HG02970 (cell line): ENCODE measurements around the gene CD300A.
A peak's percentile ranks its signal among the peaks of the same experiment; 100 is the strongest.

Experiments
- ATAC-seq: cut with Tn5 transposase; IDR thresholded peaks from one replicate; pipeline ENCODE4 v1.9.1; 2021; ENCODE audit warnings: mild to moderate bottlenecking, moderate library complexity, moderate number of reproducible peaks; ENCODE audit not compliant: unreplicated experiment, low FRiP score

The CD300A gene

DNA sequence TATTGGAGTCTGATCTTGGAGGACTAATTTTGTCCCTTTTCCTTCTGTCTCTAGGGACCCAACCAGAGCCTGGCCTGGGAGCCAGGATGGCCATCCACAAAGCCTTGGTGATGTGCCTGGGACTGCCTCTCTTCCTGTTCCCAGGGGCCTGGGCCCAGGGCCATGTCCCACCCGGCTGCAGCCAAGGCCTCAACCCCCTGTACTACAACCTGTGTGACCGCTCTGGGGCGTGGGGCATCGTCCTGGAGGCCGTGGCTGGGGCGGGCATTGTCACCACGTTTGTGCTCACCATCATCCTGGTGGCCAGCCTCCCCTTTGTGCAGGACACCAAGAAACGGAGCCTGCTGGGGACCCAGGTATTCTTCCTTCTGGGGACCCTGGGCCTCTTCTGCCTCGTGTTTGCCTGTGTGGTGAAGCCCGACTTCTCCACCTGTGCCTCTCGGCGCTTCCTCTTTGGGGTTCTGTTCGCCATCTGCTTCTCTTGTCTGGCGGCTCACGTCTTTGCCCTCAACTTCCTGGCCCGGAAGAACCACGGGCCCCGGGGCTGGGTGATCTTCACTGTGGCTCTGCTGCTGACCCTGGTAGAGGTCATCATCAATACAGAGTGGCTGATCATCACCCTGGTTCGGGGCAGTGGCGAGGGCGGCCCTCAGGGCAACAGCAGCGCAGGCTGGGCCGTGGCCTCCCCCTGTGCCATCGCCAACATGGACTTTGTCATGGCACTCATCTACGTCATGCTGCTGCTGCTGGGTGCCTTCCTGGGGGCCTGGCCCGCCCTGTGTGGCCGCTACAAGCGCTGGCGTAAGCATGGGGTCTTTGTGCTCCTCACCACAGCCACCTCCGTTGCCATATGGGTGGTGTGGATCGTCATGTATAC, 26.5 kb upstream of the CD300A start:
- ATAC-seq: no peak

GRCh38 chr17:74441537-74441936, 24.9 kb upstream of the CD300A start:
- ATAC-seq: no peak

- no peak for ATAC-seq
Measured at GRCh38 chr17:74442291-74442669, 24.2 kb upstream of the CD300A start.

DNA sequence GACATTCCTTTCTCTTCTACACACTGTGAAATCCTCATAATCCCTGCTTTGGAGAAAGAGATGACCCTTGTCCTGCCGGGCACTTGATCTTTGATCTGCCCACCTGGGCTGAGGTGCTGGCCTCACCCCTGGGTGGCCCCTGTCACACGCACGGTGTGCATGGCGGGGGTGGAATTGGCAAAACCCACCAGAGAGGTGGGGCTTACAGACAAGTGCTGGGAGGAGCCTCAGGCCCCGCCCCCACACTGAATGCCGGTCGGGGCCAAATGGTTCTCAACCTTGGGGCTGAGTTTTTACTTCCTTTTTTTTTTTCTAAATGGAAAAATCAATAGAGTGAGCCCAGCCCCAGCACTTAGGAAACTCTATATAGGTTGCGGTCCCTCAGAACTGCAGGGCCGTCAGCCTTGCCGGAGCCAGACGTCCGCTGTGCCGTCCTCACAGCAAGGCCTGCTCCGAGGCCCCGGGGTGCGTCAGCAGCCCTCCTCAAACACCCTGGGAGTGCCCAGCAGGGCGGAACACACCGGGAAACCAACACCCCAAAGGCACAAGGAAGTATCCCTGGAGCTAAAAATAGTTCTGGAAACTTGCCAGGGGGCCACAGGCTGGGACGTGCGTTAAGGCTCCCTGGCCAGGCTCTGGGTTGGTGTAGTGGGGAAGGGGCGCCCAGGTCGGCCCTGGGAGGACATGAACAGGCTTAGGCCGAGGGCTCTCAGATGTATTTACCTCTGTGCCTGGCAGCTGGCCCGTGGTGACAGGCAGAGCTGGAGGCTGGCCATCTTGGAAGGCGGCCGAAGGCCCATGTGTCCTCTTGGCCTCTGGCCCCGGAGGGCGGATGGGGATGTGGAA, 23.5 kb upstream of the CD300A start:
- ATAC-seq: peak; percentile 52

DNA sequence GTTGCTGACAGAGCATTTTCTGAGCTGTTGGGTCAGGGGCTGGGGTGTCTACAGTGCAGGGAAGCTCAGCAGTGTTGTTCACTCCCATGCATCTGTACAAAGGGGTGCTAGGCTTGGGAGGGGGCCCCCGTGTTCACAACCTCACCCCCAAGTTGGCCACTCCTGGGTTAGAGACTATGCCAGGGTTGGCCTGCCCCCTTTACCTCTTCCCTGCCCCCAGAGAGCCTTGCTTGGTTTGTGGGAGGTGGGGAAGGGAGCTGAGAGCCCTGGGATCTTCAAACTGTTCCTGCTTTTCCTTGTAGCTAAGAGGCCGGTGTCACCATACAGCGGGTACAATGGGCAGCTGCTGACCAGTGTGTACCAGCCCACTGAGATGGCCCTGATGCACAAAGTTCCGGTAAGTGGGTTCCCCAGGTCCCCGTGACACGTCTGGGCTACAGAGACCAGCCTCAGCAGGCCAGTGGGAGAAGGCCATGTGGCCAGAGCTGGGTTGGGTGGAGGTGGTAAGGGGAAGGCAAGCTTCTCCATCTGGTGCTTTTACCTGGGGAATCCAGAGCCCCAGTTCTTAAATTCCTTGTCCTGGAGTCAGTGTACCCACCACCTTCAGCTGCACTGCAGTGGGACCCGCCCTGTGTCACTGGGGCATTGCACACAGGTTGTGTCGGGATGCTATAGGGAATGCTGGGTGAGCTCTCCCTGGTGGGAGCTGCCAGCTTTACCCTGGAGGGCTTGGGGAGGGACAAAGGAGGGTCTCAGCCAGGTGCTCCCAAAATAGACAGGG, 22.7 kb upstream of the CD300A start:
- ATAC-seq: no peak

DNA sequence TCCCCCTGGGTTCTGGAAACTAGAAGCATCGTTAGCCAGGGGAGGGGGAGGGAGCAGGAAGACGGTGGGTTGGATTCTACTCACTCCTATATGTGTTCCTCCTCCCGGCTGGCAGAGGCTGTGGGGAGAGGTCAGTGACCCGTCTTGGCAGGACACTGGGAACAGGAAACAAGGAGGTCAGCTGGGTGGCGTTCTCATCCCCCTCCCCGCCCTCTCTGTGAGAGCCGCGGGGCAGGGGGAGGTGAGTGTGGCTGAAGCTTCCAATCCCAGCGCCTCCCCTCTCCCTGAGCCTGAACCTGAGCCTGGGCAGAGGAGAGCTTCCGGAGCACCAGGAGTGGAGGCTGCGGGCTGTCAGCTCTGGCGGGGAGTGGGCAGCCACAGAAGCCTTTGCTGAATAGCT, 22.0 kb upstream of the CD300A start:
- ATAC-seq: no peak

DNA sequence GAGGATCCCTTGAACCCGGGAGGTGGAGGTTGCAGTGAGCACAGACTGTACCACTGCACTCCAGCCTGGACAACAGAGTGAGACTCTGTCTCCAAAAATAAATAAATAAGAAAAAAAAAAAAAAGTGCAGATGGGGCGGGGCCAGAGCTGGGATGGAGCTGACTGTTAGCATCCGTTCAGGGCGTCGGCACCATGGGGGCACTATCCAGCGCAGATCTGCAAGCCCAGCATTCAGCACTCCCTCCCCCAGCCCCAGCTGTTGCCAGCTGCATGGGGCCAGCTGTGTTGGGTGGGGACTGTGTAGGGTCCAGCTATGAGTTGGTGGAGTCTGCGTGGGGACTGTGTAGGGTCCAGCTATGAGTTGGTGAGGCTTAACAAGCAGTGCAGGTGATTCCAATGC, 21.3 kb upstream of the CD300A start:
- ATAC-seq: no peak

GRCh38 chr17:74446551-74447500, 19.6 kb upstream of the CD300A start:
- ATAC-seq: no peak

DNA sequence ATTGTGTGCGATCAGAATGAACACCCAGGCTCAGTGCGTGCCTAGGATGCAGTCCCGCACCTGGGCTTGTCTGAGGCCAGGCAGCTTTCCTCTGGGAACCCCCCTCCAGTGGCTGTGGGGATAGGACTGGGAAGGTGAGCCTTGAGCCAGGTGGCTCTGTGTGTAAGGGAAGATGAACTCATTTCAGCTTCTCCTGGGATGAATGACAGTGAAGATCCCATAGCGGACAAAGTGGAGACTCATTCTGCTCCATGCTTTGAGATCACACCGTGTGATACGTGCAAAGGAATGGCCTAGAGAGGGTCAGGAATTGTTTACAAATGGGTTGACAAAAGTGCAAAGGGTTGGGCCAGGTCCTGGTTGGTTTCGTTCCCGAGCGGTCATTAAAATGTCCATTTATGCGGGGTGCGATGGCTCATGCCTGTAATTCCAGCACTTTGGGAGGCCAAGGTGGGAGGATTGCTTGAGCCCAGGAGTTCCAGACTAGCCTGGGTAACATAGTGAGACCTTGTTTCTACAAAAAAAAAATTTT, 18.7 kb upstream of the CD300A start:
- ATAC-seq: no peak

- ATAC-seq: no peak
Measured at GRCh38 chr17:74448756-74449155, 17.7 kb upstream of the CD300A start.

DNA sequence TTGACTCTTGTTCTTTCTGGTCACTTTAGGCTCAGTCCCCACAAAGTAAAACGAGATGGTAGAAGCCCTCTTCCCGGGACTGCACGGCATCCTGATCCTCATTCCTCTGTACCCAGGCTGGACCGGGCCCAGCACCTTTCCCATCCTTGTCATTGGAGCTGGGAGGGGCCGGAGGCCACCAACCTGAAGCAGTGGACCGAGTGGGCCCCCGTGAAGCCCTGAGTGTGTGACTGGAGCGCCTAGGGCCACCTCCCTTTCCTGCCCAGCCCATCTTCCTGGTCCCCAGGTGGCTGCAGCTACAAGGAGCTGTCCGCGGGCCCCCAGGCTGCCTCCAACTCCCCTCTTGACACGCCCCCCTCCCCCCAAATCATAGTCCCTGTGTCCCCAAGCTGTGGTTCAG, 17.1 kb upstream of the CD300A start:
- ATAC-seq: no peak

- ATAC-seq: no peak
Measured at GRCh38 chr17:74449773-74450172, 16.7 kb upstream of the CD300A start.

DNA sequence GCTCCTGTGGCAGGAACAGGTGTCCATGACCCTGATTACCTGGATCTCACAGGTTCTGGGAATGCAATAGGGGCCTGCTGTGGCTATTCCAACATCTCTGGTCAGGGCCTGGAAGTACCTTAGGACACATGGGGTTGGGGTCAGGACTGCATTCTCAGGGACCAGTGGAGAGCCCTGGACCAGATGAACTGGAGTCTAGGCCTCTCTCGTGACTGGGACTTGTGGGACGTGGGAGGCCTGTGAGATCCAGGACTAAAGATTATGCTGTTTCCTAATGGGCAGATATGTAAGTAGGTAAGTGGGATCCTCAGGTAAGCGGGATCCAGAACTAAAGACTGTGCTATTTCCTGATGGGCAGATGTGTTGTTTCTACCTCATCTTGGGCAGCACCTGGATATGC, 16.2 kb upstream of the CD300A start:
- no peak for ATAC-seq

DNA sequence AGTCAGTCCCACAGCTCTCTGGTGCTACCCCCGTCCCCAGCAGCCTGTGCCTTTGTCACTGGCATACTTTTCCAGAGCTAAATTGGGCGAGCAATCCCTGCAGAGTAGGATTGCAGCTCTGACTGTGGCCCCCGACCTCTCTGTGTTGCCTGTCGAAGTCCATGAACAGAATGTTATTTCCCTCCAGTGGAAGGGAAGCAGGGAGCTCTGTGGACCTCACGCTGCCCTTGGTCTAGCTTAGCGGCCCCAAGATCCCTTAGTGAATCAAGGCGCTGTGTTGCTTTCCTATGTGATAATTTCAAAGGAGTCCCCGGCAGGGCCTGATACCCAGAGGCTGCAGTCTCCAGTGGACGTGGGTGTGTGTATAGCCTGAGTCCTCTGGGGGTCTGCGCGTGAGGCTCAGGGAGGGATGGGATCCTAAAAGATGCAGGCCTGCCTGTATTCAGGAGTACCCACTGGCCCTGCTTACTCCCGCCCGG, 15.5 kb upstream of the CD300A start:
- ATAC-seq: no peak

DNA sequence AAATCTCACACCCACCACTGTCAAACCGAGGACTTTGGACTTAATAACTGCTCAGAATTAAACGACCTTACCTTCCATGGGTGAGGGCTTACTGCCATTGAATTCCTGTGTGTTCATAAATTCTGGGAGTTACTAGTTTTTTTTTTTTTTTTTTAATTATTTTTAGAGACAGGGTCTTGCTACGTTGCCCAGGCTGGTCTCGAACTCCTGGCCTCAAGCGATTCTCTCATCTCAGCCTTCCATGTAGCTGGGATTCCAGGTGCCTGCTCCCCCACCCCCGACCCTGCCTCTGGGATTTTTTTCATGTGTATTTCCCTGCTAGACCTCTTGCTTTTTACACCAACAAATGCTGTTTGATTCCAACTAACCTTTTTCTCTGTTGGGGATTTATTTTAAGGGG, 14.9 kb upstream of the CD300A start:
- no peak for ATAC-seq

DNA sequence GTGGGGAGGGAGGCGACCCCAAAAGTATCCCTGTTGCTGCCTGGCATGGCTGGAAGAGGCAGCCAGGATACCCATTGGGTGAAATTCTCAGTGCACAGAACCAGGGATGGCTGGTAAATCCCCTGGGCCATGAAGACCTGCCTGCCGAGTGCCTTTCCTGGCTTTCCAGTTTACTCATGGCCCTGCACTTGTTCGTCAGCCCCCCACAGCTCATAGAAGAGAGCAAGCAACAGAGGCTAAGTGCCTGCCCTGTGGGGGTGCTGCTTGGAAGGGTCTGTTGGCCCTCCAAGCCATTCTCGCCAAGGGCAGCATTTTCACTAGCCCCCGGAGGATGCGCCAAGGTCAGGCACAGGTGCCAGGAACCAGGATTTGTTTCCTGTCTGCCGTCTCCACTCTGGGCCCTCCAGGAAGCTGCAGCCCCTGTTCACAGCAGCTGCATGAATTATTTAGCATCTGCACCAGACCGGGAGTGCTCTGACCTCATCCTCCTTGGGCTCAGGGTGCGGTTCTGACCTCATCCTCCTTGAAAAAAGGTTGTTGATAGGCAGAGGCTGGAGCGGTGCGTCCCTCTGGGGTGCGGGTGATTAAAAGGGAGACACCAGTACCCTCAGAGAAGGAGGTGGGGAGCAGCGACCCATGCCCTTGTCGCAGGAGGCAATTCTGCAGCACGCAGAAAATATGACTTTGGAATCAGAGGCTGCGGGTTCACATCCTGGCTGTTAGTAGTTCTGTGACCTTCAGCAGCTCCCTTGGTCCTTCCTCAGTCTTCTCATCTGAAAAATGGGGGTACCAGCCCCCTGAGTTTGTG, 14.2 kb upstream of the CD300A start:
- ATAC-seq: no peak

- ATAC-seq: no peak
Measured at GRCh38 chr17:74452841-74453661, 13.4 kb upstream of the CD300A start.
